CD4-positive, alpha-beta memory T cell (primary cell): Measurements from ENCODE around the gene HEXB. TPM values are rescaled to one million over a fixed set of nuclear protein-coding genes. Genes with fewer than 3 reads are reported as not detected.
"Not testable (repeated sequence)": the region's sequence is repeated elsewhere in the genome, so short reads cannot be mapped to it uniquely, and the experiment has no call there.

Experiments
- CTCF ChIA-PET: fragments of 350-600 bp; sonication (Branson Sonifier 250); formaldehyde crosslinking; loops from one replicate; lab custom pipeline; 2021; ENCODE audit warnings: inconsistent platforms; ENCODE audit not compliant: partially characterized antibody; lab: Charles Lee
- POLR2A ChIA-PET: fragments of 350-600 bp; sonication (Branson Sonifier 250); formaldehyde crosslinking; loops from one replicate; lab custom pipeline; 2021; ENCODE audit not compliant: partially characterized antibody; lab: Charles Lee
- DNase-seq, 5 donors: peaks; one replicate each; pipeline versions ENCODE4 v3.0.0 to v3.0.0-alpha.2; 2020 to 2022; ENCODE audit warnings: mixed read lengths in 1 of 5
- H3K27ac ChIP-seq: one replicate; pipeline ENCODE4 v1.7.0; 2013; ENCODE audit warnings: low read depth, low read length
- H3K27me3 ChIP-seq: 2 replicates; pipeline ENCODE4 v1.7.0; 2013; ENCODE audit warnings: mild to moderate bottlenecking, low read length, moderate library complexity; ENCODE audit not compliant: insufficient read depth
- H3K36me3 ChIP-seq: 2 replicates; pipeline ENCODE4 v1.7.0; 2013; ENCODE audit warnings: mild to moderate bottlenecking, low read length, moderate library complexity; ENCODE audit not compliant: insufficient read depth
- H3K4me1 ChIP-seq: 2 replicates; pipeline ENCODE4 v1.7.0; 2013; ENCODE audit warnings: mild to moderate bottlenecking, low read length, moderate library complexity; ENCODE audit not compliant: insufficient read depth
- H3K4me3 ChIP-seq, 2 donors: one replicate each; pipeline ENCODE4 v1.7.0; 2013; ENCODE audit warnings: low read length in 2 of 2, mild to moderate bottlenecking in 1 of 2
- H3K9me3 ChIP-seq, 2 donors: one replicate each; pipeline ENCODE4 v1.7.0; 2013; ENCODE audit warnings: low read length in 2 of 2, control low read depth in 1 of 2; ENCODE audit not compliant: control insufficient read depth in 1 of 2
- H3K27ac Mint-ChIP-seq, 7 donors: one replicate each; pipeline ENCODE4 v1.8.0; 2020 to 2021; ENCODE audit warnings: mixed read lengths in 7 of 7, mild to moderate bottlenecking in 6 of 7, inconsistent platforms in 3 of 7, moderate library complexity in 3 of 7
- H3K27me3 Mint-ChIP-seq, 2 donors: one replicate each; pipeline ENCODE4 v1.8.0; 2020 to 2021; ENCODE audit warnings: mixed read lengths in 2 of 2
- H3K36me3 Mint-ChIP-seq, 2 donors: one replicate each; pipeline ENCODE4 v1.8.0; 2020 to 2021; ENCODE audit warnings: mixed read lengths in 2 of 2, inconsistent platforms in 1 of 2, mild to moderate bottlenecking in 1 of 2
- H3K4me1 Mint-ChIP-seq, 4 donors: one replicate each; pipeline ENCODE4 v1.8.0; 2020 to 2021; ENCODE audit warnings: mixed read lengths in 4 of 4, mild to moderate bottlenecking in 1 of 4
- H3K4me3 Mint-ChIP-seq, 8 donors: one replicate each; pipeline ENCODE4 v1.8.0; 2020 to 2021; ENCODE audit warnings: mixed read lengths in 8 of 8, mild to moderate bottlenecking in 7 of 8, moderate library complexity in 6 of 8, inconsistent platforms in 3 of 8
- H3K9me3 Mint-ChIP-seq, 8 donors: one replicate each; pipeline ENCODE4 v1.8.0; 2020 to 2021; ENCODE audit warnings: mixed read lengths in 8 of 8, mild to moderate bottlenecking in 5 of 8, inconsistent platforms in 3 of 8, moderate library complexity in 1 of 8
- intact Hi-C: fragments of 100-400 bp; cut with micrococcal nuclease; formaldehyde crosslinking; loops from one replicate; pipeline ENCODE4 v1.15.1; 2023
- polyA plus RNA-seq, 2 donors: library from polyadenylated mRNA; unstranded; fragments of 300-500 nt; fragmentation: Illumina TruSeq; gene quantifications; one replicate each; pipeline ENCODE4 v1.2.3, GENCODE V29; 2021
- total RNA-seq, 2 experiments: library from RNA; stranded (reverse); gene quantifications; one replicate each; pipeline ENCODE4 v1.2.3, GENCODE V29; 2021

Gene HEXB
- total and polyA plus RNA-seq, 4 experiments from 2014 or later, result 62.3 to 200 (median 81.8) TPM

GRCh38 chr5:74725331-74725730, 40.3 kb downstream of the HEXB start:
- intact Hi-C loops, result no loop called here
- Mint-ChIP-seq H3K4me3 (no peak overlapping the region), H3K9me3 (peaks cover 0 to 2% (median 0%) of the 10 kb centered on the region in 8 donors), H3K27ac (peak overlapping the region in 2 of 7 donors; percentile 25 to 67), H3K36me3 (peaks cover 42 to 61% of the 10 kb centered on the region in 2 donors), H3K27me3 (no peaks in the 10 kb centered on the region), H3K4me1 (no peaks in the 10 kb centered on the region)
- DNase-seq, result peak in 1 of 5 donors; percentile 32
- CTCF ChIA-PET, result no interaction called here
- no peaks in the 10 kb centered on the region for H3K4me1 ChIP-seq
- peaks cover 30% of the 10 kb centered on the region for H3K36me3 ChIP-seq
- POLR2A ChIA-PET, result no interaction called here
- no peaks in the 10 kb centered on the region for H3K27me3 ChIP-seq
- H3K27ac ChIP-seq, result no peak overlapping the region
- H3K9me3 ChIP-seq, result no peaks in the 10 kb centered on the region
- no peak overlapping the region for H3K4me3 ChIP-seq

GRCh38 chr5:74736759-74737158, 51.7 kb downstream of the HEXB start:
- Mint-ChIP-seq H3K27ac (no peak overlapping the region), H3K36me3 (peaks cover 46 to 72% of the 10 kb centered on the region in 2 donors), H3K4me1 (no peaks in the 10 kb centered on the region), H3K9me3 (no peaks in the 10 kb centered on the region), H3K27me3 (no peaks in the 10 kb centered on the region), H3K4me3 (no peak overlapping the region)
- peaks cover 43% of the 10 kb centered on the region for H3K36me3 ChIP-seq
- no peak overlapping the region for H3K4me3 ChIP-seq
- no peak overlapping the region for H3K27ac ChIP-seq
- H3K9me3 ChIP-seq, result no peaks in the 10 kb centered on the region
- no peaks in the 10 kb centered on the region for H3K4me1 ChIP-seq
- CTCF ChIA-PET, result no interaction called here
- DNase-seq, result no peak
- POLR2A ChIA-PET, result no interaction called here
- intact Hi-C loops, result no loop called here
- H3K27me3 ChIP-seq, result no peaks in the 10 kb centered on the region

- DNase-seq, result no peak
- no peaks in the 10 kb centered on the region for H3K27me3 Mint-ChIP-seq
- CTCF ChIA-PET, result no interaction called here
- peaks cover 35% of the 10 kb centered on the region for H3K36me3 ChIP-seq
- H3K27ac Mint-ChIP-seq, result no peak overlapping the region
- H3K9me3 Mint-ChIP-seq, result no peaks in the 10 kb centered on the region
- no peaks in the 10 kb centered on the region for H3K4me1 Mint-ChIP-seq
- no peaks in the 10 kb centered on the region for H3K4me1 ChIP-seq
- H3K4me3 Mint-ChIP-seq, result no peak overlapping the region
- no peaks in the 10 kb centered on the region for H3K27me3 ChIP-seq
- H3K9me3 ChIP-seq, result no peaks in the 10 kb centered on the region
- H3K36me3 Mint-ChIP-seq, result peaks cover 38 to 74% of the 10 kb centered on the region in 2 donors
- POLR2A ChIA-PET, result interaction anchor here (1.8 kb wide), 1 partner anchor 29 kb away, joined by 7 read pairs; the partner anchor contains the start of genes GFM2 and NSA2
- no peak overlapping the region for H3K4me3 ChIP-seq
- H3K27ac ChIP-seq, result no peak overlapping the region
- intact Hi-C loops, result no loop called here
These were observed 53.4 kb downstream of the HEXB start for GRCh38 chr5:74738406-74738805.

- H3K27ac Mint-ChIP-seq, H3K27ac ChIP-seq, DNase-seq, H3K4me3 ChIP-seq, POLR2A ChIA-PET, H3K9me3 ChIP-seq, H3K27me3 Mint-ChIP-seq, H3K9me3 Mint-ChIP-seq, H3K4me3 Mint-ChIP-seq, H3K4me1 Mint-ChIP-seq, H3K4me1 ChIP-seq, CTCF ChIA-PET, intact Hi-C loops, H3K27me3 ChIP-seq: not testable (repeated sequence)
- peaks cover 22% of the 10 kb centered on the region for H3K36me3 ChIP-seq
- peaks cover 54 to 68% of the 10 kb centered on the region in 2 donors for H3K36me3 Mint-ChIP-seq
These were observed 63.7 kb downstream of the HEXB start for GRCh38 chr5:74748742-74749141.

GRCh38 chr5:74761241-74761640, 76.2 kb downstream of the HEXB start:
- Histone ChIP-seq H3K4me3 (no peak overlapping the region), H3K27ac (no peak overlapping the region), H3K36me3 (peaks cover 20% of the 10 kb centered on the region), H3K9me3 (no peaks in the 10 kb centered on the region), H3K4me1 (peaks cover 24% of the 10 kb centered on the region), H3K27me3 (no peaks in the 10 kb centered on the region)
- peaks cover 0 to 6% (median 0%) of the 10 kb centered on the region in 8 donors for H3K9me3 Mint-ChIP-seq
- H3K36me3 Mint-ChIP-seq, result peaks cover 37 to 54% of the 10 kb centered on the region in 2 donors
- ChIA-PET CTCF (interaction anchor here (0.6 to 1.0 kb wide), 4 partner anchors 8 to 13 kb away, joined by 3 read pairs; no protein-coding TSS in a partner anchor), POLR2A (no interaction called here)
- H3K4me3 Mint-ChIP-seq, result no peak overlapping the region
- H3K4me1 Mint-ChIP-seq, result peaks cover 14 to 41% (median 28%) of the 10 kb centered on the region in 4 donors
- H3K27me3 Mint-ChIP-seq, result no peaks in the 10 kb centered on the region
- no peak for DNase-seq
- intact Hi-C loops, result loop anchor here (10.0 kb wide), 2 partner anchors 754 to 954 kb away; partner anchors contain the start of genes CERT1, POC5 and POLK
- H3K27ac Mint-ChIP-seq, result peak overlapping the region in 1 of 7 donors; percentile 11

GRCh38 chr5:74762599-74762998, 77.6 kb downstream of the HEXB start:
- no peaks in the 10 kb centered on the region for H3K9me3 ChIP-seq
- ChIA-PET CTCF (interaction anchor here (1.0 to 1.4 kb wide), 2 partner anchors 10 to 47 kb away, joined by 3 to 4 read pairs; no protein-coding TSS in a partner anchor), POLR2A (interaction anchor here (1.0 kb wide), 1 partner anchor 11 kb away, joined by 3 read pairs; no protein-coding TSS in a partner anchor)
- Mint-ChIP-seq H3K36me3 (peaks cover 26 to 59% of the 10 kb centered on the region in 2 donors), H3K27me3 (no peaks in the 10 kb centered on the region), H3K4me3 (no peak overlapping the region), H3K9me3 (no peaks in the 10 kb centered on the region), H3K4me1 (peaks cover 20 to 55% (median 37%) of the 10 kb centered on the region in 4 donors), H3K27ac (no peak overlapping the region)
- no peak overlapping the region for H3K4me3 ChIP-seq
- intact Hi-C loops, result loop anchor here (10.0 kb wide), 2 partner anchors 752 to 952 kb away; partner anchors contain the start of genes CERT1, POC5 and POLK
- peaks cover 14% of the 10 kb centered on the region for H3K36me3 ChIP-seq
- DNase-seq, result no peak
- H3K27me3 ChIP-seq, result no peaks in the 10 kb centered on the region
- peaks cover 25% of the 10 kb centered on the region for H3K4me1 ChIP-seq
- H3K27ac ChIP-seq, result no peak overlapping the region

- Mint-ChIP-seq H3K4me3 (no peak overlapping the region), H3K36me3 (peaks cover 21 to 59% of the 10 kb centered on the region in 2 donors), H3K9me3 (no peaks in the 10 kb centered on the region), H3K27ac (no peak overlapping the region), H3K4me1 (peaks cover 22 to 63% (median 43%) of the 10 kb centered on the region in 4 donors), H3K27me3 (no peaks in the 10 kb centered on the region)
- Histone ChIP-seq H3K36me3 (peaks cover 9% of the 10 kb centered on the region), H3K4me1 (peaks cover 34% of the 10 kb centered on the region), H3K4me3 (no peak overlapping the region), H3K27ac (no peak overlapping the region), H3K9me3 (no peaks in the 10 kb centered on the region), H3K27me3 (no peaks in the 10 kb centered on the region)
- ChIA-PET CTCF (interaction anchor here (1.0 to 1.4 kb wide), 3 partner anchors 9 to 155 kb away, joined by 3 to 4 read pairs (median 4); no protein-coding TSS in a partner anchor), POLR2A (interaction anchor here (0.8 to 1.0 kb wide), 2 partner anchors 10 to 14 kb away, joined by 3 read pairs; no protein-coding TSS in a partner anchor)
- DNase-seq, result no peak
- intact Hi-C loops, result loop anchor here (10.0 kb wide), 2 partner anchors 751 to 951 kb away; partner anchors contain the start of genes CERT1, POC5 and POLK
These were observed 78.5 kb downstream of the HEXB start for GRCh38 chr5:74763504-74763903.
